Limb (tissue), 2 donors: ENCODE data around the gene BICDL1.

Experiments
- DNase-seq, 2 donors: peaks; one replicate each; pipeline ENCODE4 v3.0.0-alpha.2; 2016; ENCODE audit errors: extremely low spot score in 2 of 2

Gene BICDL1

DNA sequence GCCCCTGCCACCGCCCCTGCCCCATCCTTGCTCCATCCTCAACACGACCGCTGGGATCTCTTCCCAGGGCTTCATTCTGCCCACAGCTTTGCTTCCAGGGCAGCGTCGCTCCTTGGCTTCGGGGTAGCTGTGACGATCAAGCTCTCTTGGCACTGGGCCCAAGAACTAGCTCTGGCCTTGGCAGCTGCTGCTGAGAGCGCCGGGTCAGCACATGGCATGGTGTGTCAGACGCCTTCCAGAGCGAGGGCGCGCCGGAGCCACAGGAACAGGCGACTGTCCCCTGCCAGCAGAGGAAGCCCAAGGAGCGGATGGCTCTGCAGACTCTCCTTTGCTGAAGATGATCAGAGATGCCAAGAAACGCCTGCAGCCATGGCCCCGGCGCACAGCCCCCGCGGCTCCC, 111.6 kb downstream of the BICDL1 start:
- peak; percentile 50 to 59 for DNase-seq

DNA sequence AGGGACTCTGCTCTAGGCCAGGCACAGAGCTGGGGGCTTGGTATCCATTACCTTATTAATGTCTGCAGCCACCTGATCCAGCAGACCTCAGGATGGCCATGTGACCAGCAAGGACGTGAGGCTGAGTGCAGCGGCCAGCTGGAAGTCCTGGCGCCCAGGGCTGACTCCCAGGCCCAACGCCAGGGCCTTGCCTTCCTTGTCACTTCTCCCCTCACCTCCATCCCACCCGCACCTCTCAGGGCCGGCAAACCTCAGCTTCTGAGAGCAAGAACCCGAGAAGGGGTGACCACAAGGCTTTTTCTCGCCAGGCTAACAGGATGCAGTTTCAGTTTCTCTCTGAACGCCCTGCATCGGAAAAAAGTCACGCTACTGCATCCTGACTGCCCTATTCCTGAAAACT, 112.1 kb downstream of the BICDL1 start:
- no peak for DNase-seq

DNA sequence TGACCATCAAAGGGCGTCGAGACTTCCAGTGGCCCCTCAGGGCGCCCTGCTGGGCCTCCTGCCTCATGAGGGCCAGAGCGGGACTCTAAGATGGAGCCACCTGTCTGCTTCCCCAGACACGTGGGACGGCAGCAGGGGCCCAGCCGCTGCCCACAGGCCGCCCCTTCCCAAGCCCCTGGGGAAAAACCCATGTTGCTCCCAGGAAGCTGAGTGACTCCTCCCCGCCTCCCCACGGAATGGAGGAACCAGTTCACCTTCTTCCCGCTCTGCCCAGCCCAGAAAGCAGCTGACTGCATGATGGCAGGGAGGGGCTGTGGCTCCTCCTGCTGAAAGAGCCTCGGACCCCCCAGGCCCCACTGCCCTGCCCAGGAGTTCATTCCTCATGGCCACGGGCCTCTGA, 112.6 kb downstream of the BICDL1 start:
- no peak for DNase-seq

DNA sequence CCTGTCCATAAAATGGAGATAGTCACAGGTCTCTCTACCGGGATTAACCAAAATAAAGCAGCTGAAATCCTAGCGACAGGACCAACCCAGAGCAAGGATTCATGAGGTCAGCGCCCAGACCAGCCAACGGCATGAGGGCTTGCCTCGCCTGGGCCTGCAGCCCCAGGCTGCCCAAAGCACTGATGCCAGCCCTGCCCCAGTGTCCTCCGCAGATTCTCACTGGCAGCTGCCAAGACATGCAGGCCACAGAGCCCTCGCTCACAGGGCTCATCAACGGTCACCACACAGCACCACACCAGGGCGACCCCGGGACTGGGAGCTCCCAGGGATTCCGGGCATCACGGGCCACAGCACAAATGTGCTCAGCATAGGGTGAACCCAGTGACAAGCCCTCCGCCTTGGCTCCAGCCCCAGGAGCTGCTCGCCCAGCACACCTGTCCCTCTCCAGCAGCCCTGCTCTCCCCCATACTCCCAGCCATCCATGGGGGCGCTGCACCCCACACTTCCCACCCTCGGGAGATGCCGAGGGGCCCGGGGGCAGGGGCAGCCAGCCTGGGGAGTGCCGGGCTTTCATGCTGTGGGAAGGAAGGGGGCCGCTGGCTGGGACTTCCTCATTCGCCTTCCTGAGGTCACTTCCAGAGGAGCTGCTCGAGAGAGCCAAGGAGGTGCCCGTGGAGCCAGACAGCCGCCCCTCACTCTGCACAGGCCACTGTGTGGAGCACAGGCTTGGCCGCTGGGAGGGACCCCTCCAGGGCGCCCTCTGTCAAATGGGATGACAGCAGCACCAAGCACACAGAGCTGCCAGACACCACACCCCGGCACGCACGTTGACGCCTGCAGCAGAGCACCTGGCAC, 113.4 kb downstream of the BICDL1 start:
- DNase-seq, result no peak

- DNase-seq, result no peak
These were observed 114.0 kb downstream of the BICDL1 start for GRCh38 chr12:120103044-120103338.

DNA sequence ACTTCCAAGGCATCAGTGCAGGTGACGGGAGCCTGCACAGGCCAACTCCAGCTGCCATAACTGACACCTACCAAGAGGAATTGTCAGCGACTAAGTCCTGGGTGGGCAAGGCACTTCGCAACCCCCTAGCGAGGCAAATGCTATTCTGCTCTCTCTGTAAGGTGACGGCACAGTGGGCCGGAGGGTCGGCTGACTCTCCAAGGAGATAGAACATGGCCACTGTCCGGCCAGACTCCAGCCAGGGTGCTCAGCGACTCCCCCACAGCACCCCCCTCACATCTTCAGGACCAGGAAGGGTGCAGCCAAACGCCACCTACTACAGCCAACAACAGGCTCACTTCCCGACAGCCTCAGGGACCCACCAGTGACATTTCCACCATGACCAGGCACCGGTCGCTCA, 114.3 kb downstream of the BICDL1 start:
- no peak for DNase-seq

- DNase-seq, result no peak
These were observed 117.1 kb downstream of the BICDL1 start for GRCh38 chr12:120106151-120106550.

DNA sequence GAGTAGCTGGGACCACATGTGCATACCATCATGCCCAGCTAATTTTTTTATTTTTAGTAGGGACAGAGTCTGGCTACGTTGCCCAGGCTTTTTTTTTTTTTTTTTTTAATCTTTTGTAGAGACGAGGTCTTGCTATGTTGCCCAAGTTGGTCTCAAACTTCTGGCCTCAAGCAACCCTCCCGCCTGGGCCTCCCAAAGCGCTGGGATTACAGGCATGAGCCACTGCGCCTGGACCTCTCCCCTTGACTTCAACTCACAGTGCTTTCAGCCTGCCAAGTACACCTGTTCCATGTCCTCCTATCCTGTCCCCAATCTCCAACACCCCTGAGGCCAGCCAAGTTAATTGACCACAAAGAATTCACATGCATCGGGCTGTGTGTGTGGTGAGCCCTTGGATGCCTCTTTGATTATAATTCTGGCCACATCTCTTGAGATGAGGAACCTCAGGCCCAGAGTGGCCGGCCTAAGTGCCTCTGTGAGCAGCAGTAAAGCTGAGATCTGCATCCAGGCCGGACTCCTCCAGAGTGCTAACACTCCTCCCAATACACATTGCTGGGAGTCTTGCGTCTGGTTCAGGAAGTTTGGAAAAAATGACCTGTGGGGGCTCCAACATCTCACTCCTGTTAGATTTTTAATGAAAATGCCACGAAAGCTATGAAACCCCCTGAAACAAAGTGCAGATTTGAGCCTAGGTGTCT, 120.7 kb downstream of the BICDL1 start:
- no peak for DNase-seq

- DNase-seq, result no peak
These were observed 121.8 kb downstream of the BICDL1 start for GRCh38 chr12:120110550-120111501.

- no peak for DNase-seq
These were observed 126.0 kb downstream of the BICDL1 start for GRCh38 chr12:120115066-120115465.

DNA sequence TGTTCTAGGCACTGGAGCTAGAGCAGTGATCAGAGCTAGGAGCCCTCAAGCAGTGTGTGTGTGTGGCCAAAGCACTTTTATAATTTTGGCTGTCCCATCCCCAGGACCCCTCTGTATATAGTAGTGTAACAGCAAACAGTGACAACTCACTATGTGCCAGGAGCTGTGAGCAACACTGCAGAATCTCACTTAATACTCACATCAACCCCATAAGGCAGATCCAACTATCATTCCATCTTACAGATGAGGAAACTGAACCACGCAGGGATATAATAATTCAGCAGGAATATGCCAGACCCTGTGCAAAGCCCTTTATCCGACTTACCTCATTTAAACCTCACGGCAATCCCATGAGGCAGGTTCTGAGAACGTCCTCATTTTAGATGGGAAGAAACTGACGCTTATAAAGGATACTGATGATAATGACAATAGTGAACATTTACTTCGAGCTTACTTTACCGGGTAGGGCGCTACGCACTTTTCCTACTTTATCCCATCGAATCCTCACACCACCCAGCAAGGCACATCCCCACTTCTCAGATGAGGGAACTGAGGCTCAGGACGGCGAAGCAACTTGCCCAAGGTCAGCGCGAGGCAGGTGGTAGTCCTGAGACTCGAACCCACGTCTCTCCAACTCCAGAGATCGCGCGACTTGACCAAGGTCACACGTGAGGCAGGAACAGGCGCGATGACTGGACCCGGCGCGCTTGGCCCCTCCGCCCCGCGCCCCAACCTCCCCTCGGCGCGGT, 126.8 kb downstream of the BICDL1 start:
- DNase-seq, result peak in 1 of 2 donors; percentile 54

- DNase-seq, result no peak
These were observed 127.4 kb downstream of the BICDL1 start, which contains the start of gene RAB35 for GRCh38 chr12:120116441-120116791. Gene RAB35, minus strand, starts transcription at chr12:120116753. Its CDS starts 103 bp downstream, at chr12:120116650.

DNA sequence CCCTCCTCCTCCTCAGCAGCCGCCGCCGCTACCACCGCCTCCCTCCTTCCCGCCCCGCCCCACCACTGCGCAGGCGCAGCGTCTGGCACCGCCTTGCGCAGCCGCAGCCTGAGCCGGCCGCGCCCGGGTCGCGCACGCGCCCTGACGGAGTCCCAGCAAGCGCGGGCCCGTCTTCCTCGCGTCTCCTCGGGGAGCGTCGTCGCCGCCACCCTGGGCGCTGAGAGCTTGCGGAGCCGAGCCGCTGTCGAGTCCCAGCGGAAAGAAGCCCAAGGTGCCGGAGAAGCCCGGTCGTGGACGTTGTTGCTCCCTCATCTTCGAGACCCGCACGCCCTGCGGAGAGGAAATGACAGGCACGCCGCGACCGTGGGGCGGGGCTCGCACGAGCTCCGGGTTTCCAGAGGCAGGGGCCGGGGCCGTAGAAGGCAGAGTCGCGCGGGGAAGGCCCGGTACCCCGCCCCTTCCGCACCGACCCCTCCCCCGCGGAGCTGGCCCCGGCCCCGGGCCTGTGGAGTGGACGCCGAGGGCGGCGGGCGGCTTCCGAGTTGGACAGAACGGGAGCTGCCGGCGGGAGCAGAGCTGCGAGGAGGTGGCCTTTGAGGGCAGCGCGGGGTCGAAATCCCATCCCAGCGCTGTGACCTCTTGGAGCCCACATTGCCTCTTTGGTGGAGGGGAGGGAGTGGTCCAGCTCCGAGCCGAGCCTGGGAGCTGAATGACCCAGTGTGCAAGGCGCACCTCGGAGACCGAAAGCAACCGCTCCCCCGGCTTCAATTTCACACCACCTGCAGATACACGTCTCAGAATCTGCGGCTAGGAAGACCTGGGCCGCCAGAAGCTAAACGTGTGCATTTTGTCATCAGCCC, 128.0 kb downstream of the BICDL1 start:
- DNase-seq, result peak; percentile 94 to 98

DNA sequence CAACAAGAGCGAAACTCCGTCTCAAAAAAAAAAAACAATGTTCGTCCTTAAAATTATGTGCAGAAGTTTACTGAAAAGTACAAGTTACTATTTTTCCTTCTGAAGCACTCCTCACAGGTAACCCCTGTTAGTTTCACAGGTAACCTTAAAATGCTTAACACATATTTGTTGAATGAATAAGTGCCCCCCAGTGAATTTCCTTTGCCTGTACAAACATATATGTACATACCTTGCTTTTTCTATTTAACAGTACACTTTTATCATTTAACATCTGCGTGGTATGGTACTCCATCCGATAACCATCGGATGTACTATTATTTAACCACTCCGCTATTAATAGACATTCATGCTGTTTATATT, 128.9 kb downstream of the BICDL1 start:
- DNase-seq, result no peak

DNA sequence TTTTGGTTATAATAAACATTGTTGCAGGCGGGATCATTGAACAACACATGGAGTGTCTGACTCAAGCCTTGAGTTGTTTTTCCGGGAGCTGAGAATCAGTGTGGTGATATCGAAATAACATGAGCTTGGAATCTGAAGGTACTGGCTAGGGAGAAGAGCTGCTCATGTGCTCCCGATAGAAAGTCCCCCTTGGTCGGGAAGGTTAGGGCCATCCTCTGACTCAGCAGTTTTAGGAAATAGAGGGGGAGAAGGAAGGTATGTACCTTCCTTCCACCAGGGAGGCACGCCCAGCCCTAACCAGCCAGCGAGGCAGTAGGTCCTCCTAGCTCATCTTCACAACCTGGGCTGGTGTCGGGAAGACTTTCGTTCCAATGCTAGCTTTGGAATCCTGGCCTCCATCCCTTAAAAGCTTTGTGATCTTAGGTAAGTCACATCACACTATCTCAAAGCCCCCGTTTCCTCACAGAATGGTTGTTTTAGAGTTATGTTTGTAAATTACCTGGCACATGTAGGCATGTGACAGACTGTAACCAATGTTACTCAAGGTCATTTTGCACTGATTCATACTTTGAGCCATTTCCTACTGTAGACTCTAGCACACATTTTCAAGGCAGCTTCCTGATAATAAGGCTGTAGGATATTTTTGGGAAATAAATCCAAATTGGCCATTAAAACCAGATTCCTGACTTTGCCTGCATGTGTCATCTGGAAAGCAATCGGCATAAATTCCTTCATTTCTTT, 129.5 kb downstream of the BICDL1 start:
- DNase-seq, result no peak

- no peak for DNase-seq
These were observed 130.4 kb downstream of the BICDL1 start for GRCh38 chr12:120119271-120119973.

- no peak for DNase-seq
These were observed 132.3 kb downstream of the BICDL1 start for GRCh38 chr12:120121343-120121742.

DNA sequence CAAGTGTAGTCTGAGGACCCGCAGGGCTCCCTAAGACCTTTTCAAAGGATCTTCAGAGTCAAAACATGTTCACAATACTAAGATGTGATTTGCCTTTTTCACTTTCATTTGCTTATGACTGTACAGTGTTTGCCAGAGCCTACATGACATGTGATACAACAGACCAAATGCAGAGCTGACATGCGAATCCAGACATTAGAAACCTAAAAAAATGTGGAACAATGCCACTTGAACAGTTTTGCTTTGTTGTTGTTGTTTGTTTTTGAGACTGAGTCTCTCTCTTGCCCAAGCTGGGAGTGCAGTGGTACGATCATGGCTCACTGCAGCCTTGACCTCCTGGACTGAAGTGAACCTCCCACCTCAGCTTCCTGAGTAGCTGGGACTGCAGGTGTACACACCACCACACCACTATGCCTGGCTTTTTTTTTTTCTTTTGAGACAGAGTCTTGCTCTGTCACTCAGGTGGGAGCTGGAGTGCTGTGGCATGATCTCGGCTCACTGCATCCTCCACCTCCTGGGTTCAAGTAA, 132.8 kb downstream of the BICDL1 start:
- DNase-seq, result no peak

DNA sequence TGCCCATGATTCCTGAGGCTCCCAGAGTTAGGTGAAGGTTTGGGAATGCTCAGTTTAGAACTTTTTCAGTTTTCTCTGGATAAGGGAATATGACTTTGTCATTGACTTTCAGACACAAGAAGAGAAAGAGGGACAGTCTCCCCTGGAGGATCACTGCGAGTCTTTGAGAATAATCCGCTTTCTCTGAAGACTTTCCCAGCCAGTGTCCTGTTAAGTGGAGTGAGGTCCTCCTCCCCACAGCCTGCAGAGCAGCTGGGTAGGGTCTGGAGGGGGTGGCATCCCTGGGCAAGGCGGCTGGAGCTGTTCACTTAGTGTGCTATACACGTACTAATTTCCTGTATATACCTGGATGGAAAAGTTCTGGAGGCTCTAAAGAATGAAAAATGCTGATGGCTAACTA, 136.0 kb downstream of the BICDL1 start:
- DNase-seq, result no peak
